DND-41 (cell line): ENCODE data around the gene TSPAN9.

Experiments used
- ATAC-seq: fragments of 200-7000 bp; cut with Tn5 transposase; 3 replicates; pipeline ENCODE4 v1.9.1; 2021; ENCODE audit warnings: low read depth; ENCODE audit not compliant: insufficient read depth
- DNase-seq: peaks from one replicate; pipeline ENCODE4 v3.0.0-alpha.2; 2020
- H2AFZ ChIP-seq: 2 replicates; pipeline ENCODE4 v1.6.0; 2012; ENCODE audit warnings: low read depth, low read length
- H3K27ac ChIP-seq: 2 replicates; pipeline ENCODE4 v1.5.1; 2012; ENCODE audit warnings: low read length, inconsistent platforms
- H3K27me3 ChIP-seq: fragments of 200-600 bp; sonication (generic); 2 replicates; pipeline ENCODE4 v1.6.0; 2012; ENCODE audit warnings: low read length, mild to moderate bottlenecking, inconsistent platforms; ENCODE audit not compliant: insufficient read depth, poor library complexity
- H3K36me3 ChIP-seq: 2 replicates; pipeline ENCODE4 v1.5.1; 2012; ENCODE audit warnings: low read length, inconsistent platforms; ENCODE audit not compliant: insufficient read depth
- H3K4me1 ChIP-seq: 2 replicates; pipeline ENCODE4 v1.5.1; 2012; ENCODE audit warnings: mild to moderate bottlenecking, low read length; ENCODE audit not compliant: insufficient read depth
- H3K4me2 ChIP-seq: 2 replicates; pipeline ENCODE4 v1.6.0; 2012; ENCODE audit warnings: mild to moderate bottlenecking, moderate library complexity, low read length, inconsistent platforms; ENCODE audit not compliant: insufficient read depth
- H3K4me3 ChIP-seq, 2 experiments: fragments of 200-600 bp in 1 of 2; shearing (Covaris generic) in 1 of 2; 2 replicates each; pipeline ENCODE4 v1.5.1; 2012 to 2016; ENCODE audit warnings: inconsistent platforms in 2 of 2, low read length in 2 of 2, mild to moderate bottlenecking in 2 of 2, low read depth in 1 of 2, moderate library complexity in 1 of 2
- H3K79me2 ChIP-seq: 2 replicates; pipeline ENCODE4 v1.6.0; 2012; ENCODE audit warnings: low read length, inconsistent platforms; ENCODE audit not compliant: insufficient read depth
- H3K9ac ChIP-seq: 2 replicates; pipeline ENCODE4 v1.6.0; 2012; ENCODE audit warnings: low read depth, mild to moderate bottlenecking, inconsistent platforms, low read length, moderate library complexity
- H3K9me3 ChIP-seq: 2 replicates; pipeline ENCODE4 v1.5.1; 2012; ENCODE audit warnings: low read length, moderate library complexity, mild to moderate bottlenecking, inconsistent platforms; ENCODE audit not compliant: insufficient read depth, severe bottlenecking
- H4K20me1 ChIP-seq: 2 replicates; pipeline ENCODE4 v1.6.0; 2012; ENCODE audit warnings: low read length; ENCODE audit not compliant: insufficient read depth
- CTCF ChIP-seq: IDR thresholded peaks from 2 replicates; pipeline ENCODE4 v1.5.1; 2012; ENCODE audit warnings: borderline replicate concordance, low read length, moderate library complexity, mild to moderate bottlenecking; ENCODE audit not compliant: poor library complexity, severe bottlenecking; ENCODE audit errors: extremely low read depth
- EZH2 ChIP-seq: IDR thresholded peaks from 3 replicates; pipeline ENCODE4 v1.6.1; 2012; ENCODE audit warnings: borderline replicate concordance, low read depth, mild to moderate bottlenecking, moderate library complexity, low read length, inconsistent platforms; ENCODE audit not compliant: severe bottlenecking

The TSPAN9 gene

GRCh38 chr12:3295646-3296408 is 218.6 kb downstream of the TSPAN9 start:
- DNase-seq (no peak), ATAC-seq (no peak)
- Histone ChIP-seq H2AFZ (no peak overlapping the region), H3K4me1 (peaks cover 9% of the 10 kb centered on the region), H3K9me3 (no peaks in the 10 kb centered on the region), H3K27ac (no peak overlapping the region), H4K20me1 (peaks cover 19% of the 10 kb centered on the region), H3K27me3 (peaks cover 3% of the 10 kb centered on the region), H3K4me2 (no peak overlapping the region), H3K79me2 (no peaks in the 10 kb centered on the region), H3K4me3 (no peak overlapping the region), H3K36me3 (no peaks in the 10 kb centered on the region), H3K9ac (no peak overlapping the region)
- no peak for TF ChIP-seq CTCF
- TF ChIP-seq EZH2, result no peak

- DNase-seq (no peak), ATAC-seq (no peak)
- H4K20me1 ChIP-seq, result peaks cover 21% of the 10 kb centered on the region
- peaks cover 9% of the 10 kb centered on the region for H3K4me1 ChIP-seq
- no peak overlapping the region for H3K9ac ChIP-seq
- H2AFZ ChIP-seq, result no peak overlapping the region
- H3K36me3 ChIP-seq, result no peaks in the 10 kb centered on the region
- no peaks in the 10 kb centered on the region for H3K9me3 ChIP-seq
- no peak overlapping the region for H3K4me2 ChIP-seq
- TF ChIP-seq EZH2 (no peak), CTCF (no peak)
- H3K4me3 ChIP-seq, result no peak overlapping the region
- no peak overlapping the region for H3K27ac ChIP-seq
- peaks cover 3% of the 10 kb centered on the region for H3K27me3 ChIP-seq
- no peaks in the 10 kb centered on the region for H3K79me2 ChIP-seq
Measured at GRCh38 chr12:3296409-3296701, 219.2 kb downstream of the TSPAN9 start.

DNA sequence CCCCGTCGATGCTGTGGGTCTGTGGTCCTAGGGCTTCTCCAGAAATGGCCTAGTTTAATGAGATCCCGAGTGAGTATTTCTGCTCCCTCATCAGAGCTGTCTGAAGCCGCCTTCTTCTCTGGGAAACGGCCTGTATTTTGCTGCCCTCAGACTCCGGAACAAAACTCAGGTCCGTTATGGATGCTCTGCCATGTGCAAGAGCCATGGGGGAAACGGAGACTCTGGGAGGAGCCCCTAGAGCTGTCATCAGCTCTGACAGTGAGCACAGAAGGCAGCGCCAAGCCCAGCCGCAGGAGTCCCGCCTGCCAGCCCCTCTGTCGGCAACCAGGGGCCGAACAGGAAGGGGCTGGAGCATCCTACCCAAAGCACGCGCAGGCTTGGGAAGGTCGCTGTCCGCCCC is 221.4 kb downstream of the TSPAN9 start:
- Histone ChIP-seq H3K27ac (no peak overlapping the region), H3K9me3 (no peaks in the 10 kb centered on the region), H2AFZ (no peak overlapping the region), H3K4me1 (peaks cover 9% of the 10 kb centered on the region), H3K27me3 (no peaks in the 10 kb centered on the region), H3K36me3 (no peaks in the 10 kb centered on the region), H3K79me2 (no peaks in the 10 kb centered on the region), H3K4me2 (no peak overlapping the region), H3K9ac (no peak overlapping the region), H3K4me3 (no peak overlapping the region), H4K20me1 (peaks cover 21% of the 10 kb centered on the region)
- DNase-seq, result no peak
- TF ChIP-seq CTCF (no peak), EZH2 (no peak)
- no peak for ATAC-seq
